H9 (cell line): ENCODE results near the gene MYF6. TPM values are rescaled to one million over a fixed set of nuclear protein-coding genes. Genes with fewer than 3 reads are reported as not detected.
A peak's percentile ranks its signal among the peaks of the same experiment; 100 is the strongest.

ENCODE experiments used
- DNase-seq: peaks from one replicate; pipeline ENCODE4 v3.0.0-alpha.2; 2017
- H2AFZ ChIP-seq: one replicate; pipeline ENCODE4 v1.6.1; 2013; ENCODE audit warnings: mild to moderate bottlenecking, low read length, control low read depth, moderate library complexity
- H2AK5ac ChIP-seq: 2 replicates; pipeline ENCODE4 v1.6.1; 2013; ENCODE audit warnings: low read length, control low read depth, mixed read lengths; ENCODE audit not compliant: insufficient read length
- H2BK120ac ChIP-seq: one replicate; pipeline ENCODE4 v1.6.1; 2013; ENCODE audit warnings: low read depth, mild to moderate bottlenecking, low read length, control low read depth, inconsistent platforms; ENCODE audit not compliant: poor library complexity, severe bottlenecking
- H2BK12ac ChIP-seq: 2 replicates; pipeline ENCODE4 v1.6.1; 2013; ENCODE audit warnings: low read length, control low read depth, mixed read lengths, low read depth; ENCODE audit not compliant: insufficient read length
- H2BK15ac ChIP-seq: 2 replicates; pipeline ENCODE4 v1.6.1; 2013; ENCODE audit warnings: low read depth, low read length, control low read depth
- H2BK20ac ChIP-seq: one replicate; pipeline ENCODE4 v1.6.1; 2013; ENCODE audit warnings: low read depth, mild to moderate bottlenecking, low read length, control low read depth, inconsistent platforms; ENCODE audit not compliant: poor library complexity, severe bottlenecking
- H2BK5ac ChIP-seq: 2 replicates; pipeline ENCODE4 v1.6.1; 2013; ENCODE audit warnings: low read length, control low read depth, mixed read lengths; ENCODE audit not compliant: insufficient read length
- H3K14ac ChIP-seq: 2 replicates; pipeline ENCODE4 v1.6.1; 2013; ENCODE audit warnings: low read length, control low read depth; ENCODE audit not compliant: insufficient read depth
- H3K18ac ChIP-seq: 2 replicates; pipeline ENCODE4 v1.6.1; 2013; ENCODE audit warnings: low read depth, mild to moderate bottlenecking, mixed read lengths, low read length, control low read depth; ENCODE audit not compliant: insufficient read length
- H3K23ac ChIP-seq: 2 replicates; pipeline ENCODE4 v1.6.1; 2013; ENCODE audit warnings: low read length, control low read depth, mixed read lengths, low read depth; ENCODE audit not compliant: insufficient read length
- H3K23me2 ChIP-seq: 2 replicates; pipeline ENCODE4 v1.6.1; 2013; ENCODE audit warnings: low read depth, mild to moderate bottlenecking, mixed read lengths, low read length, control low read depth; ENCODE audit not compliant: insufficient read length, poor library complexity, severe bottlenecking
- H3K27ac ChIP-seq: 2 replicates; pipeline ENCODE4 v1.5.1; 2013; ENCODE audit warnings: low read length, control low read depth, mixed read lengths, low read depth; ENCODE audit not compliant: insufficient read length
- H3K27me3 ChIP-seq: 2 replicates; pipeline ENCODE4 v1.6.1; 2013; ENCODE audit warnings: low read length, control low read depth, inconsistent platforms; ENCODE audit not compliant: insufficient read depth
- H3K4ac ChIP-seq: 2 replicates; pipeline ENCODE4 v1.6.1; 2013; ENCODE audit warnings: low read depth, mild to moderate bottlenecking, control low read depth, inconsistent platforms, low read length, moderate library complexity
- H3K4me1 ChIP-seq: 2 replicates; pipeline ENCODE4 v1.6.1; 2013; ENCODE audit warnings: low read length, control low read depth, inconsistent platforms; ENCODE audit not compliant: insufficient read depth
- H3K4me2 ChIP-seq: 2 replicates; pipeline ENCODE4 v1.6.1; 2013; ENCODE audit warnings: low read length, control low read depth, mixed read lengths; ENCODE audit not compliant: insufficient read length, insufficient read depth
- H3K56ac ChIP-seq: 2 replicates; pipeline ENCODE4 v1.6.1; 2013; ENCODE audit warnings: low read depth, mild to moderate bottlenecking, mixed read lengths, low read length, control low read depth; ENCODE audit not compliant: insufficient read length
- H3K79me1 ChIP-seq: 2 replicates; pipeline ENCODE4 v1.6.1; 2013; ENCODE audit warnings: low read depth, mild to moderate bottlenecking, moderate library complexity, low read length, control low read depth, inconsistent platforms; ENCODE audit not compliant: insufficient read depth, poor library complexity, severe bottlenecking
- H3K79me2 ChIP-seq: 2 replicates; pipeline ENCODE4 v1.6.1; 2013; ENCODE audit warnings: low read length, control low read depth, inconsistent platforms; ENCODE audit not compliant: insufficient read depth
- H3K9ac ChIP-seq: 2 replicates; pipeline ENCODE4 v1.6.1; 2013; ENCODE audit warnings: low read length, control low read depth, mixed read lengths; ENCODE audit not compliant: insufficient read length; ENCODE audit errors: extremely low read depth
- H3K9me3 ChIP-seq: one replicate; pipeline ENCODE4 v1.6.1; 2013; ENCODE audit warnings: low read depth, low read length, inconsistent platforms; ENCODE audit not compliant: control insufficient read depth
- H3T11ph ChIP-seq: one replicate; pipeline ENCODE4 v1.6.1; 2013; ENCODE audit warnings: mild to moderate bottlenecking, low read length, control low read depth, inconsistent platforms
- H4K20me1 ChIP-seq: one replicate; pipeline ENCODE4 v1.6.1; 2013; ENCODE audit not compliant: control insufficient read depth, insufficient read length, insufficient read depth
- H4K5ac ChIP-seq: 2 replicates; pipeline ENCODE4 v1.6.1; 2013; ENCODE audit warnings: low read depth, mild to moderate bottlenecking, mixed read lengths, low read length, control low read depth; ENCODE audit not compliant: insufficient read length
- H4K8ac ChIP-seq: replicated peaks from 2 replicates; pipeline ENCODE4 v1.6.1; 2013; ENCODE audit warnings: low read length, control low read depth, mixed read lengths, low read depth; ENCODE audit not compliant: insufficient read length
- H4K91ac ChIP-seq: 2 replicates; pipeline ENCODE4 v1.6.1; 2013; ENCODE audit warnings: low read depth, mild to moderate bottlenecking, moderate library complexity, mixed read lengths, low read length, control low read depth; ENCODE audit not compliant: insufficient read length
- H3K27ac Mint-ChIP-seq, 3 experiments: 2 replicates in 2 of 3; 3 replicates in 1 of 3; pipeline ENCODE4 v1.8.0; 2020 to 2021; ENCODE audit warnings: mixed read lengths in 3 of 3, mild to moderate bottlenecking in 1 of 3, moderate library complexity in 1 of 3
- H3K27me3 Mint-ChIP-seq: 2 replicates; pipeline ENCODE4 v1.8.0; 2021; ENCODE audit warnings: low read depth, mild to moderate bottlenecking, moderate library complexity, mixed read lengths
- H3K36me3 Mint-ChIP-seq, 3 experiments: 2 replicates in 2 of 3; 3 replicates in 1 of 3; pipeline ENCODE4 v1.8.0; 2020 to 2021; ENCODE audit warnings: low read depth in 3 of 3, mixed read lengths in 3 of 3; ENCODE audit not compliant: insufficient read depth in 1 of 3
- H3K4me1 Mint-ChIP-seq, 2 experiments: 2 replicates each; pipeline ENCODE4 v1.8.0; 2020; ENCODE audit warnings: mixed read lengths in 2 of 2
- H3K4me3 Mint-ChIP-seq, 2 experiments: 2 replicates in 1 of 2; 3 replicates in 1 of 2; pipeline ENCODE4 v1.8.0; 2020 to 2021; ENCODE audit warnings: mild to moderate bottlenecking in 2 of 2, mixed read lengths in 2 of 2, moderate library complexity in 1 of 2
- H3K9me3 Mint-ChIP-seq, 2 experiments: 2 replicates in 1 of 2; 3 replicates in 1 of 2; pipeline ENCODE4 v1.8.0; 2020; ENCODE audit warnings: mild to moderate bottlenecking in 2 of 2, mixed read lengths in 2 of 2, moderate library complexity in 1 of 2
- WGBS: extraction: QIAGEN DNeasy Blood & Tissue Kit; methylation state at CpG from one replicate; pipeline ENCODE4 v1.1.7; 2013; ENCODE audit warnings: missing lambda C conversion rate, low lambda C conversion rate, mixed read lengths; ENCODE audit not compliant: insufficient read length; ENCODE audit errors: extremely low coverage; 5-methylcytosine and 5-hydroxymethylcytosine counted together
- total RNA-seq: library from RNA; stranded (reverse); gene quantifications from 2 replicates; pipeline ENCODE4 v1.2.1, GENCODE V29; 2021
- TF ChIP-seq, protein P1 (sequence below): fragments of 200-600 bp; sonication (generic); conservative IDR thresholded peaks from 3 replicates; pipeline ENCODE4 v1.8.0; 2021; ENCODE audit warnings: antibody characterized with exemption, mild to moderate bottlenecking

The MYF6 gene
- total RNA-seq, 1 experiment from 2014 or later, result not detected

DNA sequence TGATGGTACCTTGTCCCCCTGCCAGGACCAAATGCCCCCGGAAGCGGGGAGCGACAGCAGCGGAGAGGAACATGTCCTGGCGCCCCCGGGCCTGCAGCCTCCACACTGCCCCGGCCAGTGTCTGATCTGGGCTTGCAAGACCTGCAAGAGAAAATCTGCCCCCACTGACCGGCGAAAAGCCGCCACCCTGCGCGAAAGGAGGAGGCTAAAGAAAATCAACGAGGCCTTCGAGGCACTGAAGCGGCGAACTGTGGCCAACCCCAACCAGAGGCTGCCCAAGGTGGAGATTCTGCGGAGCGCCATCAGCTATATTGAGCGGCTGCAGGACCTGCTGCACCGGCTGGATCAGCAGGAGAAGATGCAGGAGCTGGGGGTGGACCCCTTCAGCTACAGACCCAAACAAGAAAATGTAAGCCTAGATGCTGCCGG is 410 bp downstream of the MYF6 start:
- Histone ChIP-seq H4K5ac (no peak overlapping the region), H3K9ac (no peak overlapping the region), H3K14ac (no peak overlapping the region), H3K4me1 (peaks cover 2% of the 10 kb centered on the region), H4K91ac (no peak overlapping the region), H3K9me3 (no peaks in the 10 kb centered on the region), H2AK5ac (no peak overlapping the region), H3T11ph (no peak overlapping the region), H3K27me3 (peaks cover 54% of the 10 kb centered on the region), H4K8ac (no peak overlapping the region), H3K18ac (no peak overlapping the region), H2BK120ac (no peak overlapping the region), H3K56ac (no peak overlapping the region), H2BK12ac (no peak overlapping the region), H3K4ac (no peak overlapping the region), H2BK15ac (no peak overlapping the region), H4K20me1 (no peaks in the 10 kb centered on the region), H2AFZ (no peak overlapping the region), H3K23me2 (peaks cover 18% of the 10 kb centered on the region), H3K4me2 (peak overlapping the region; percentile 94), H3K27ac (no peak overlapping the region), H3K79me2 (no peaks in the 10 kb centered on the region), H2BK5ac (no peak overlapping the region), H2BK20ac (no peak overlapping the region), H3K23ac (no peak overlapping the region), H3K79me1 (no peaks in the 10 kb centered on the region)
- Mint-ChIP-seq H3K4me1 (peaks cover 50 to 56% of the 10 kb centered on the region in 2 experiments), H3K36me3 (no peaks in the 10 kb centered on the region), H3K27me3 (peaks cover 97% of the 10 kb centered on the region), H3K9me3 (no peaks in the 10 kb centered on the region; a peak in 1 of 5 replicates), H3K4me3 (peak overlapping the region; percentile 62 to 81), H3K27ac (no peak overlapping the region)
- WGBS, result no CpG with 5 or more reads among the region's 21 CpGs
- TF ChIP-seq, protein P1, sequence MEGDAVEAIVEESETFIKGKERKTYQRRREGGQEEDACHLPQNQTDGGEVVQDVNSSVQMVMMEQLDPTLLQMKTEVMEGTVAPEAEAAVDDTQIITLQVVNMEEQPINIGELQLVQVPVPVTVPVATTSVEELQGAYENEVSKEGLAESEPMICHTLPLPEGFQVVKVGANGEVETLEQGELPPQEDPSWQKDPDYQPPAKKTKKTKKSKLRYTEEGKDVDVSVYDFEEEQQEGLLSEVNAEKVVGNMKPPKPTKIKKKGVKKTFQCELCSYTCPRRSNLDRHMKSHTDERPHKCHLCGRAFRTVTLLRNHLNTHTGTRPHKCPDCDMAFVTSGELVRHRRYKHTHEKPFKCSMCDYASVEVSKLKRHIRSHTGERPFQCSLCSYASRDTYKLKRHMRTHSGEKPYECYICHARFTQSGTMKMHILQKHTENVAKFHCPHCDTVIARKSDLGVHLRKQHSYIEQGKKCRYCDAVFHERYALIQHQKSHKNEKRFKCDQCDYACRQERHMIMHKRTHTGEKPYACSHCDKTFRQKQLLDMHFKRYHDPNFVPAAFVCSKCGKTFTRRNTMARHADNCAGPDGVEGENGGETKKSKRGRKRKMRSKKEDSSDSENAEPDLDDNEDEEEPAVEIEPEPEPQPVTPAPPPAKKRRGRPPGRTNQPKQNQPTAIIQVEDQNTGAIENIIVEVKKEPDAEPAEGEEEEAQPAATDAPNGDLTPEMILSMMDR, result no peak
- DNase-seq, result no peak
